NCI-H226 (cell line): ENCODE results near the gene NRG3.

Experiments
- DNase-seq: peaks from one replicate; pipeline ENCODE4 v3.0.0-alpha.2; 2015

The NRG3 gene

DNA sequence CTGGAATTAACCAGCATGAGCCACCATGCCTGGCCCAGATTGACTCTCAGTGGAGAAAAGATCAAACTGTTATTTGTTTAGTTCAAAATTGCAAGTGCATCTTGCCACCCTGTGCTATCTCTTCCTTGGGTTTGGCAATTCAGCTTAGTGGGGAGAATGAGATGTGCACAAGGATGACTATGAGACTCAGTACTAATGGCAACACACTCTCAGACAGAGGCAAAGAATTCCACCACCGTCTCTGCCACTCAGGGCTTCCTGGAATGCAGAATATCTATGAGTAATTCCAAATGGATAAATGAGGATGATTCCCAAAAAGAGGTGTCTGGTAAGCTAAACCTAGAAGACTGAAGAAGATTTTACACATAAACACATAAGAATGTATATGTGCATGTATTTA lies 525.8 kb downstream of the NRG3 start:
- DNase-seq = no peak

DNA sequence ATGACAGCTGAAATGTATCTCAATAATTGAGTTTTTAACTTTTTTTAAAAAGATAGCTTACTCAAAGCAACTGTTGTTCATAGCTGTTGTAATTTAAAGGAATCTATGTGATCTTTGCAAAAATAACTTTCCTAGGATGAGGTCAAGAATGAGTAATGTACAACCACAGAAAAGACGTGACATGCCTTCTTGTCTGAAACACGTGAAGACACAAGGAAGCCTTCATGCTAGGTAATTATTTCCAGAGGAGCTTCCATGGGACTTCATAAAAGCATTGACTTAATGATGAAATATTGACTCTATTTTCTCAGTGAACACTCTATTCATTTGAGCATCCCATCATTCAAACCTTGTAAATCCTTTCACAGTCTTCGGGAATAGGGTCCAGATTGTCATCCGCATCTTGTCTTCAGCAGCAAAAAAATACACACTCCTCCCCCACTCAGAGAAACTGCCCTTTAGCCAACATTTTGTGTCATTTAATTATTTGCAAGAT lies 528.0 kb downstream of the NRG3 start:
- no peak for DNase-seq

DNA sequence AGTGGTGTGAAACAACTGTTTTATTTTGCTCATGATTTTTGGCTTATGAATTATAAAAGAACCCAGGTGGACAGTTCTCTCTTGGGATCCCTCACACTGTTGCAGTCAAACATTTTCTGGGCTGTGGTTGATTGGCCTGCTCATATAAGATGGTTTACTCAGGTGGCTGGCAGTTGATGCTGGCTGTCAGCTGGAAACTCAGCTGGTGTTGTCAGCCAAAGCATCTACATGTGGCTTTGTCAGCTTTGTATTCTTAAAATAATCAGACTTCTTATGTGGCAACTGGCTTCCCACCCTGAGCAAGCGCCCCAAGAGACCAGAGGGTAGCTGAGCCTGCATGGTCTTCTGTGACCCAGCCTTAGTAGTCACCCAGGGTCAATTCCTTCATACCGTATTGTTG lies 534.7 kb downstream of the NRG3 start:
- no peak for DNase-seq

- no peak for DNase-seq
Measured at GRCh38 chr10:82411416-82411815, 536.4 kb downstream of the NRG3 start.

GRCh38 chr10:82420001-82420400 lies 545.0 kb downstream of the NRG3 start:
- no peak for DNase-seq

DNA sequence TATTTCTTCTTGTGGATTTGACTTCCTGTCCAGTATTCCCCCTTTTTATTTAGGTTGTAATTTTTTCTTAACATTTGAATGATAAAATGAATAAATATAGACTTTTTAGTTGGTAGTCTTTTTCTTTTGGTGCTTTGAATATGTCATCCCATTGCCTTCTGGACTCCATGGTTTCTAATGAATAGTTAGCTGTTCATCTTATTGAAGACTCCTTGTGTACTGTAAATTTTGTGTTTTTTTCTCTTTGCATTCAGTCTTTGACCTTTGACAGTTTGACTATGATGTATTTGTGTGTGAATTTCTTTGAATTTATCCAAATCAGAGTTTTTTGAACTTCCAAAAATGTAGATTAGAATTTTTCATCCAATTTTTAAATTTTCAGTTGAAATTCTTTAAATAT lies 554.3 kb downstream of the NRG3 start:
- DNase-seq = no peak

- no peak for DNase-seq
Measured at GRCh38 chr10:82438277-82438676, 563.3 kb downstream of the NRG3 start.

GRCh38 chr10:82440775-82441174 lies 565.8 kb downstream of the NRG3 start:
- no peak for DNase-seq

- DNase-seq = no peak
Measured at GRCh38 chr10:82452046-82452445, 577.1 kb downstream of the NRG3 start.

DNA sequence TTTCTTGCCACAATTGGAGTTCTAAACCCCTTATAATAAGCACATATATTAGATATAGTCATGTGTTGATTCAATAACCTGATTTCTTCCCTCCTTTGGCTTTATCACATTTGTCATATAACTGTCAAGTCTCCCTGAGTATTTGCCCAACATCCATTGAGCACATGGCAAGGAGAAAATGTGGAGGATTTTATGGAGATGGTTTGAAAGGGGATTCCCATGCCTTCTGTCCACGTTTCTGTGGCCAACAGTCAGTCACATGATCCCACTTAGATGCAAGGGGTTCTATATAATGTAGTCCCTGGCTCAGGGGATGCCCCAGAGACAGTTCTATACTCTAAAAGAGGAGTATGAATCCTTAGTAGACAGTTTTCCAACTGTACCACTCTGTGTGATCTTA lies 577.7 kb downstream of the NRG3 start:
- no peak for DNase-seq

- no peak for DNase-seq
Measured at GRCh38 chr10:82453678-82454293, 578.8 kb downstream of the NRG3 start.

- DNase-seq = no peak
Measured at GRCh38 chr10:82462910-82463551, 588.0 kb downstream of the NRG3 start.

DNA sequence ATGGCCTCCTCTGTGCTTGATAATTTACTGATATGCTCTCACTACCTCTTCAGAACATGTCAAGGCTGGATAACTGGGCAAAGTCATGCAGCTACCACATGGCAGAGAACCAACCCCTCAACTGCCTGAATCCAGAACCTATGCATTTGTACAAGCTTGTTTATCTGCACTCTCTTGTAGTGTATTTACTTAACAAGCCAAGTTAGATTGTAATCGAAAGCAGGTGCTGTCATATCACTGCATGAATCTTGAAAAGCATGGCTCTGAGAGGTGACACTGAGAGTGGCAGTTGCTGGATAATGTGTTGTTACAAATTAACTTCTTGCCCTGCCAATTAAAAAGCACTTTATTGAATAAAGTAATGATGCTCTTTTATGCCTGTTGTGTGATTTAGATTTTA lies 588.6 kb downstream of the NRG3 start:
- no peak for DNase-seq

DNA sequence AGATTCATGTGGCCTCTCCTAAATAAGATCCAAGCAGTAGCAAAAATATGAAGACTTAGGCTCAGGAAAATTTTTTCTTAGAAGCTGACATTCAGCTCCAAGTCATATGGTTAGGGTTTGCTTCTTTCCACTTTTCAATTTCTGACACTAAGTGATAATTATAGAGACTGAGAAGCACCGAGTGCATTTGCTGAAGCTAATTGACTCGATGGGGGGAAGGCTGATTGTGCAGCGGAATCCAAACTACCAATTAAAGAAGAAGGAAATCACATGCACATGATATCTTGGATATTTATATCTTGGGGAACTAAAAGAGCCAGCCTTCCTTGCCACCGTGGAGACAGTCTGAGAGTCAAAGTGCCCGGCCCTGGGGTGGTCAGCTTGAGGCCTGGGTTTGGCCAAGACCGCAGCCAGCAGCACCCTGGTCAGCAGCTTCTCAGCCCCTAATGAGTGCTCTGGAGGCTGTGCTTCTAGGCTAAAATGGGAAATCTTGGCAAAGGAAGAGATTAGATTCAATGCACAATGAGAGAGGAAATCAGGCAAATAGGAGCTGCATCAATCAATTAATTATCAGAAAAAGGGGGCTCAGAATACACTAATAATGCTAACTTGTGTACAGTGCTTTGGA lies 589.3 kb downstream of the NRG3 start:
- no peak for DNase-seq

DNA sequence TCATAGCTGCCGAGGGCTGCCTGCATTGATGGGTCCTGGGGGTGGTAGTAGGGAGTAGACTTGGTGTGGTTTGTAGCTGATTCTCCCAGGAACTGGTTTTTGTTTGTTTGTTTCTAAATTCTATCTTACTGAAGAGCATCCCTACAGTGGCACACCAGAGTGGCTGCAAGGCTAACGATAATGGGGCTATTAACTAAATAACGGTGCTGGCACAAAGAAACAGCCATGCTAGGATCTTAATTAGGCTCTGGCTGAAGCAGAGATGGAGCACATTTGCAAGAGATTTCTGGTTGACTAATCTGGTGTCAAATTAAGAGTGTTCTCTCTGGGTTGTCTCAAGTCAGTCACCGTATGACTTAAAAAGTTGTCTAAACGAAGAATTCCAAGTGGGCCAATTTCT lies 590.0 kb downstream of the NRG3 start:
- DNase-seq = no peak

- no peak for DNase-seq
Measured at GRCh38 chr10:82468453-82468852, 593.5 kb downstream of the NRG3 start.

DNA sequence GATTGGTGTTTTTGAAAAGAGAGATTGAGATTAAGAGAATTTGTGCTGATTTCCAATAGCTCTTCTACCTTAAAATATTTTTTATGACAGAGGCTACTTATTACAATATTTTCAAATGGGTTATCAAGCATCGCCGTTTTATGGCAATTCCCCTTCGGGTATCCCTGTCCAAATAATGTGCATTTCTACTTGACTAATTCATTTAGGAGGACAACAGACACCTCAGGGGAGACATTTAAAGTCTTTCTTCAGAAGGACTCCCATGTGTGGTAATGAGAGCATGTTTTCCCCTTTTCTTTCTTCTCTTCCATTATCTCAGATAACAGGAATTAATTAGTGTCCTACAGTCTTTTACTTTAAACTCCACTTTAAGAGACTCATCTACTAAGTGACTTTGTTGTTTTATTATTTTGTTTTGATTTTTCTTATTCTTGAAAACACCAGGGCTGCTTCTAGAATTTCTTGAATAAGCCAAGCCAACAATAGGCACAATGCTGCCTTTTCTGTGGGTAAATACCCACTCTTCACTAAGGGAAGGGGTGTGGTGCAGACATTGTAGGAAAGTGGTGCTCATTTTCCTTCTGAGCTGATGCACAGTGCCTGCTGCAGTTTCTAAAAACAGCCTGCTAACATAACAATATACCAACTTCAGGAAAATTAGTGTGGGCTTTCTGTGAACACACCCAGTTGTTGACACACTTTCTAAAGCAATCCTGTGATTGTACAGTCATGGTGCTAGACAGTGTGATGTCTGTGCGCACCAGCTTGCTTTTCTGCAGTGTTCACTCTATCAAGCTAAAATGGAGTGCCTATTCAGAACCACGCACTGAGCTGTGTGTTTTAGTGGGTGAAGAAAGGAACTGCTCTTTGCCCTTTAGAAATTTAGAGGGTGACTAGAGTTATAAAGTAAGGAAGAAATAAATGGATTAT lies 597.7 kb downstream of the NRG3 start:
- DNase-seq = no peak

DNA sequence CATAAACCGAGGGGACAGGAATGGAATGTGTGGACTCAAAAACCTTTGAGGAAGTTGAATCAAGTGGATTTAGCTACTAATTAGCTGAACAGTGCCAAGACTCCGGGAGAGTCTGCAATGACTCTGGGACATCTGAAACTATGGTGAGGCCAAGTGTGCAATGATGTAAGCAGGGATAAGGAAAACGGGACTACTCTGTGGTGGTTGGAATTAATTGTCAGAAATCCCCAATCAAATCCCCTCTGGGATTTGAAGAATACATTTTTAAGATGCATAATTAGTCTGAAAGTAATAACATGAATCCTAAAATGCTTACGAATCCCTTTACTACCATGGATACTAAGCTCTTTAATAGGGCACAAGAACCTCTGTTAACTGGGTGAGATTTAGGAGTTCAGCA lies 602.8 kb downstream of the NRG3 start:
- no peak for DNase-seq

- no peak for DNase-seq
Measured at GRCh38 chr10:82492647-82493046, 617.7 kb downstream of the NRG3 start.

DNA sequence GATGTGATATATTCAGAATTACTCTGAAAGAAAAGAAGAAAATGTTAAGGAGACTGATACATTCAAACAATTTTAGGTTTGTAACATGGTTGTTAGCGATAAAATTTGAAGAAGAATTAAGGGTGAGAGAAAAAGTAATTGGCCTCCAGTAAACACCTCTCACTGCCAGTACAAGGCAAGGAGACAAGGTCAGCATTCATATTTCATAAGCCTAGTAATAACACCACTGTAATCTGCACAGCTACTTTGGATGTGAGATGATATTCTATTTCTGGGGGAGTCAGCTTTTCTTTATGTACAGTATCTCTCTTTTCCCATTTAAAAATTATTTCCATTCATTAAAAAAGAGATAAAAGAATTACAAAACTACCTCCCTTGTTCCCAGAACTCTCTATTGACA lies 621.1 kb downstream of the NRG3 start:
- DNase-seq = no peak

DNA sequence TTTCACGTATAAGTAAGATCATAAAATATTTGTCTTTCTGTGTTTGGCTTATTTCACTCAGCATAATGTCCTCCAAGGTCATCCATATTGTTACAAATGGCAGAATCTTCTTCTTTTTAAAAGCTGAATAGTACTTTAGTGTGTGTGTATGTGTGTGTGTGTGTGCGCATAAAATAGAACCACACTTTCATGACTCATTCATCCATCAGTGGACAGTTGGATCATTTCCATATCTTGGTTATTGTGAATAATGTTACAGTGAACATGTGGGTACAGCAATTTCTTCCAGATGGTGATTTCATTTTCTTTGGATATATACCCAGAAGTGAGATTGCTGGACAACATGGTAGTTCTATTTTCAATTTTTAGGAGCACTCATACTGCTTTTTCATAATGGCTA lies 622.4 kb downstream of the NRG3 start:
- DNase-seq = no peak

- no peak for DNase-seq
Measured at GRCh38 chr10:82498976-82499375, 624.0 kb downstream of the NRG3 start.

- DNase-seq = no peak
Measured at GRCh38 chr10:82505009-82505408, 630.0 kb downstream of the NRG3 start.
